Epithelial cell of prostate (primary cell): ENCODE data around the gene COX5A.
"Not testable (repeated sequence)": the region's sequence is repeated elsewhere in the genome, so short reads cannot be mapped to it uniquely, and the experiment has no call there.

ENCODE experiments used
- DNase-seq: peaks from one replicate; pipeline ENCODE4 v3.0.0-alpha.2; 2011; ENCODE audit warnings: low read depth, low spot score
- H3K27ac ChIP-seq: fragments of 450-650 bp; 2 replicates; pipeline ENCODE4 v1.5.1; 2017; ENCODE audit warnings: mild to moderate bottlenecking

Gene COX5A

DNA sequence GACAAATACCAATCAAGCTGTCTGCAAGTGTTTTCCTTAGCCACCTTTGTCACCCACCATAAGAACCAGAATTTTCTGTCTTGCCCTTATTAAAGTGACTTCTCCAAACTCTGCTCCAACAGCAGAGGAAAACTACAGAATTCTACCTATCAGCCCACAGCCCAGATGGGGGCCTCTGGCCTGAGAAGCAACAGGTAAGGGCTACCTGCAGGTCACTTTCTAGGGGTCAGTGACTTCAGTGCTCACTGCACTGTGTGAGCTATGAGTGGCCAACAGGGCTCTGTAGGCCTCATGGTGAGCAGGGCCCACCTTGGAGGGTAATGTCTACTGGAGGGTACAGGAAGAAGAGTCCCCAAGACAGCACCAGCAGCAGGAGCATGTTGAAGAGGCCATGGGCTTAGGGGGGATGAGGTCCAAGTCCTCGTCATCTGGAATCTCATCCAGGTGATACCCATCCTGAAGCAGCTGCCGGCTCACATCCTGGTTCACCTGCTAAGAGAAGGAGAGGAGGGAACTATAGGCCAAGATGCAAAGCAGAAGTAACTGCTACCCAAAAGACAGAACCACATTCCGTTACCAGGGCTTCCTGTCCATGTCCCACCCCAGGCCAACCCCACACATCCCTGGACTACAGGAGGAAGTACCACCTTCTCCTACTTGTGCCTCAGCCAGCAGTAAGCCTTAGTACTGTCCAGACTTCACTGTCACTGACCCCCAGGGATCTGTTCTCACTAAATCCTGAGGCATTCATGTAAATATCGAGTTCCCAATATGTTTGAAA, 35.4 kb downstream of the COX5A start:
- no peak overlapping the region for H3K27ac ChIP-seq
- DNase-seq = no peak

DNA sequence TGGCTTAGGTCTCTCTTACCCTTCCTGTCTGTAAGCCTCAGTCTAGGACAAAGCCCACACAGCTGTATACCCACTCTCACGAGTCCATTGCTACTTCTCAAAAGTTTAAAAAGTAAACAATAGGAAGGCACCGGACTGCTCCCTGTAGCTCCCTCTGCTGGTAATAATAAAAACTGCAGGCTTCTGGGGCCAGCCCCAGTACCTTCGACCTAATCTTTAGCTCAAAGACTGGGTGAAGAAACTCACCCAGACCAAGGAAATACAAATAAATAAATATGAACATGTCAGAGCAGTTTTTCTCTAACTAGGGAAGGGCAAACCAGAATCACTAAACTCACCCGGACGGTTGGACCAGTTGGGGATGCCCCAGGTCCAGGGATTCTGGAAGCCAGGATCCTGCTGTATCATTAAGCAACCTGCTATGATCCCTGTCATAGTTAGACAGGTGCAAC, 36.2 kb downstream of the COX5A start:
- no peak for DNase-seq
- H3K27ac ChIP-seq = no peak overlapping the region

DNA sequence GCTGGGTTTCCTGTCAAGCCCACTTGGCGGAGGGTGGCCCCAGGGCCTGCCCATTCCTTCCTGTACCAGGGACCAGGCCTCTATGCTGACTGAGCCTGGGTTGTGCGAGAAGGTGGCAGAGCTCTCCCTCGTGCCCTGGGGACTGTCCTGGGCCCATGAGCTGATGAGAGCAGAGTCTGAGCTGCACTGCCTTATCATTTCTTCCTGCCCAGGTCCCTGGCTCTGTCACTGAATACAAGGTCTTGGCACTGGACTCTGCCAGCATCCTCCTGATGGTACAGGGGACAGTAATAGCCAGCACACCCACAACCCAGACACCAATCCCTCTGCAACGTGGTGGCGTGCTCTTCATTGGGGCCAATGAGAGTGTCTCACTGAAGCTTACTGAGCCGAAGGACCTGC, 40.6 kb downstream of the COX5A start:
- DNase-seq = no peak
- H3K27ac ChIP-seq = no peak overlapping the region

DNA sequence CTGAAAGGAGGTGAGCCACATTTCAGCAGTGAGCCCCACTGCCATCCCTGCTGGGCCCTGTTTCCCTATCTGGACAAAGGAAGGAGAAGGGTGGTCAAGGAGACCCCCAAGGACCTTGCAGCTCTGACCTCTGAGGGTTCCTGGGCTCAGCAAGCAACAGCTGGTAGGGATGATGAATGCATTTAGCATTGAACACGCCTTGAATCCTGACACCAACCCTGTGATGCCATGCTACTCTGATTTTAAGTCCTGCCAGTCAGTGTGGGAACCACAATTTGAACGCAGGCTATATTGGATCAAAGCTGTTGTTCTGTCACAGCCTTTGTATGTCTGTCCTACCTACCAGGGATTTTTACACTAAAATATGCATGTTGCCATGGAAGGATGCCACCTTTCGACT, 41.6 kb downstream of the COX5A start:
- no peak for DNase-seq
- no peak overlapping the region for H3K27ac ChIP-seq

DNA sequence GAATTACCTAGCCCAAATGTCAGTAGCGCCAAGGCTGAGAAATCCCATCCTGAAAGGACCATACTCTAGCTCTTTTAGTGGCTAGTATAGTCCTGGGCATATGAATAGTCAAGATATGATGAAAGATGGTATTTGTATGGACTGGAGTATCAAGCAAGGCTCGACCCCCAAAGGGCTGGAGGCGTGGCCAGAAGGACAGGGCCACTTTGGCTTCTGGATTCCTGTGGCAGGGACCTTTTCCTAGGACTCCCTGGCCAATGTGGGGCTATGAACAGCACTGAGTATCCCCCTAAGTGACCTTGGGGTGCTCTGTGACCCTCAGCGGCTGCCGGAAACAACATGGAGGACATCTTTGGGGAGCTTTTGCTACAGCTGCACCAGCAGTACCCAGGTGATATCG, 42.0 kb downstream of the COX5A start:
- no peak overlapping the region for H3K27ac ChIP-seq
- no peak for DNase-seq

DNA sequence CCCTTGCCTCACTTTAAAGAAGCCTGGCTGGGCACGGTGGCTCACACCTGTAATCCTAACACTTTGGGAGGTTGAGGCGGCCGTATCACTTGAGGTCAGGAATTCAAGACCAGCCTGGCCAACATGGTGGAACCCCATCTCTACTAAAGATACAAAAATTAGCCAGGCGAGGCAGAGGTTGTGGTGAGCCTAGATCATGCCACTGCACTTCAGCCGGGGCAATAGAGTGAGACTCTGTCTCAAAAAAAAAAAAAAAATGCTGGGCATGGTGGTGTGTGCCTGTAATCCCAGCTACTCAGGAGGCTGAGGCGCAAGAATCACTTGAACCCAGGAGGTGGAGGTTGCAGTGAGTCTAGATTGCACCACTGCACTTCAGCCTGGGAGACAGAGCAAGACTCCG, 43.5 kb downstream of the COX5A start:
- not testable (repeated sequence) for DNase-seq, H3K27ac ChIP-seq

DNA sequence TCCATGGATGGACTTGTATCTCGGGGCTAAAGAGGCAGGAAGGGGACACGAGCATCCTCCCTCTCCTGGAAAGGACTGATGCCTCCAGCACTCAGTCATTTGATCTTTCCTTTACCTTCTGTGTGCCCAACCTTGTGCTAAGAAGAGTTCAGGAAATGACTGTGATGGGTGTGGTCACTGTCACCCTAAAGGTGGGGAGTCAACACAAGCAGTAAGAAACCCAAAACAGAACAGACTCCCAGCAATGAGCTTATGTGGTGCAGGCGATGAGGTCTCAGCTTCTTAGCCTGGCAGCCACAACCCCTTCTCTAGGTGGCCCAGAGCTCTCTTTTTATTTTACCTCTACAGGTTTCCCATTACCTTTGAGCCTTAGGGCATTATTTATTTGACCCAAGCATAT, 44.2 kb downstream of the COX5A start:
- H3K27ac ChIP-seq = peak overlapping the region; percentile 11
- DNase-seq = no peak

DNA sequence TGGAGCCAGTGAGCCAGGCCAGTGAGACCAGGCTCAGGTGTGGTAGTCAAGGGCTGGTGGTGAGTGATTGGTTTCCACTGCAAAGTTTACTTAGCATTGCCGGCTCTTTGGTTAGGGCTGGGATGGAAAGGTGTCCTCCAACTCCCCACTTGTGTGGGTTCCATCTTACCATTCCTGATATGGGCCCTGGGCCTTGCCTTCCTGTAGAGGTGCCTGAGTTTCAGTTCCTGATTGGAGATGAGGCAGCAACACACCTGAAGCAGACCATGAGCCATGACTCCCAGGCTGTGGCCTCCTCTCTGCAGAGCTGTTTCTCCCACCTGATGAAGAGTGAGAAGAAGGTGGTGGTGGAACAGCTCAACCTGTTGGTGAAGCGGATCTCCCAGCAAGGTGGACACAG, 44.9 kb downstream of the COX5A start:
- DNase-seq = no peak
- H3K27ac ChIP-seq = peak overlapping the region; percentile 11

DNA sequence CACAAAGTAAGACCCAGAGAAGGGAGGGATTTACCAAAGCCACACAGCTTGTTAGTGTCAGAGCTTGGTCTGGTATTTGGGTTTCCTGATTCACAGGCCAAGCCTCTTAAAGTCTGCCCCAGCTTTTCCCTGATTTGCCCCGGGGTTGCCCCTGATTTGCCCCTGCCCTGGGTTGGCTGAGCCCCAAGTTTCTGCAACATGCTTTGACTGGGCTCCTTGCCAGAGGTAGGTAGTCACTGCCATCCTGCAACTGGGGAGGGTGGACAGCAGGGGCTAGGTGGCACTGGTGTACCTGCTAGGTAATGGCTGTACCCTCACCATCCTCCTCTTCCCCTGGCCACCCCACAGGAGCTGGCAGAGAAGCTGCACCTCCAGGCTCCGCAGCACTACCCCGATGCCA, 45.6 kb downstream of the COX5A start:
- no peak for DNase-seq
- peak overlapping the region; percentile 26 for H3K27ac ChIP-seq

DNA sequence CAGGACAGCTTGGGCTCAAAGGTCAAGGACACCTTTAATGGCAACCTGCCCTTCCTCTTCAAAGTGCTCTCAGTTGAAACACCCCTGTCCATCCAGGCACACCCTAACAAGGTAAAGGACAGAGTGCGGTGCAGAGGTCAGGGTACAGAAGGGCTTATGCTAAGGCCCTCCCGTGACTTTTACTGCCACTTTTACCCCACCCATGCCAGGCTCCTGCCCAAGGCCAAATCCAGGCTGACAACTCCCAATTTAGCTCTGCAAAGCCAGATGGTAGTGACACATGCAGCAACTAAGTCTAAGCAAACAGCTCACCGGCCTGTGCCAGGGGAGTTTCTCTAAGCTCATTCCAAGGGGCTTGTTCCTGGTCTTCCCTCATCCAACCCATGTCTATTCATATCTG, 46.4 kb downstream of the COX5A start:
- H3K27ac ChIP-seq = peak overlapping the region; percentile 26
- DNase-seq = no peak

DNA sequence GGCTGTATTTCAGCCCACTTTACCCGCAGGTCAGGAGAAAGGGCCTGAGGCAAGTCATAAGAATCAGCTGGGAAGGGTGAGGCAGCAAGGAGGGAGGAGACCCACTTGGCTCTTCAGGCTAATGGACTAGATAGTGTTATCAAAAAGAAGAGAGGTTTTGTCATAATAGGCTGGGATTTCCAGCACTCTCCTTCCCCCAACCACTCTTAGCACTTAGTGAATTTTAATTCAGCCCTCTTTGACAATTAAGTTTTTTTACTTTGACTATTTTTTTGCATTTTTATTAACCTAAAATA, 47.3 kb downstream of the COX5A start:
- H3K27ac ChIP-seq = peak overlapping the region; percentile 22
- DNase-seq = no peak

DNA sequence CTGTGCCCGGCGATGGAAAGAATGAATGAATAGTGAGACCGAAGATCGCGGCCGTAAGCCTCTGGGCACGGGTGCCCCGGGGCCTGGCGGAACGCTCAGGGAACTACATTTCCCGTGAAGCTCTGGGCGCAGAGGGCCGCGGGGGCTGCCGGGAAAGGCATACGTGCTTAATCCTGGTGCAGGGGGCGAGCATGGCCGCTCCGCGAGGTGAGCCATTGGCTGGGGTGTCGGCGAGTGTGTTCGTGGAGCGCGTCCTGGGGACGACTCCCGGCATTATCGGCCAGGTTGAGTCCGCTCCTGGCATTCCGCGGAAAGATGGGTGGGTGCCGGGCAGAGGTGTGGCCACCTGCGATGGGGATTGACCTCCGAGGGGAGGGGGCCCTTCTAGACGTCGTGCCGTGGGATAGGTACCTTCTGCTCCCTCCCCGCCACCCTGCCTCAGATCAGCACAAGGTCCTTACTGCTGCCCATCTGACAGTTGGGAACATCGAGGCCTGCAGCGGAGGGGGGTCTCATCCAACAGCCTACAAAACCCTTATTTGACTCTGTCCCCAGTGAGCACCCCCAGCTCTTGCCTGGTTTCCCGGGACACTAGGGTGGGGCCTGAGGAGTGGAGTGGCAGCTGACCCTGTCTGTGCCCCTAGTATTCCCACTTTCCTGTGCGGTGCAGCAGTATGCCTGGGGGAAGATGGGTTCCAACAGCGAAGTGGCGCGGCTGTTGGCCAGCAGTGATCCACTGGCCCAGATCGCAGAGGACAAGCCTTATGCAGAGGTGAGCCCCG, 47.8 kb downstream of the COX5A start, which contains the start of gene MPI:
Gene MPI, plus strand, starts transcription at position 160 of the 782 bp plus-strand sequence. Its CDS starts 32 bp downstream, at position 192.
- no peak for DNase-seq

DNA sequence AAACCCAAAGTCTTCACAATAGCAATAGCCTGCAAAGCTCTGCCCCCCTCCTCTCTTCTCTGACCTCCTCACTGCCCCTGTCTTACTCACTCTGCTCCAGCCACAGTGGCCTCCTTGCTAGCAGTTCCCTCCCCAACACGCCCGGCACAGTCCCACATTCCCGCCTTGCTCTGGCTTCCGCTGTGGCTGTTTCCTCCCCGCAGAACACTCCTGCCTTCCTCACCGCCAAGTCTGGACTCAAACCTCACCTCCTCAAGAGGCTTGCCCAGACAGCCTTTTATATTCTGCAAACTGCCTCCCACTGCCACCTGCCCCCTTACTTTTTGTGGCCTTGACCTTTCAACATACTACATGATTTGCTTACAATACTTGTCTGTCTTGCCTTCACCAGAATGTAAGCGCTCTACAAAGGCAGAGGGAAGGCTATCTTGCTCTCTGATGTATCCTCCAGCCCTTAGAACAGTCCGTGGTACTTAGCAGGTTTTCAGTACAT, 48.4 kb downstream of the COX5A start:
- no peak for DNase-seq

More for the DNA sequence above, 47.8 kb downstream of the COX5A start, which contains the start of gene MPI:
- H3K27ac ChIP-seq = peak within 1 kb of the TSS; percentile 22

DNA sequence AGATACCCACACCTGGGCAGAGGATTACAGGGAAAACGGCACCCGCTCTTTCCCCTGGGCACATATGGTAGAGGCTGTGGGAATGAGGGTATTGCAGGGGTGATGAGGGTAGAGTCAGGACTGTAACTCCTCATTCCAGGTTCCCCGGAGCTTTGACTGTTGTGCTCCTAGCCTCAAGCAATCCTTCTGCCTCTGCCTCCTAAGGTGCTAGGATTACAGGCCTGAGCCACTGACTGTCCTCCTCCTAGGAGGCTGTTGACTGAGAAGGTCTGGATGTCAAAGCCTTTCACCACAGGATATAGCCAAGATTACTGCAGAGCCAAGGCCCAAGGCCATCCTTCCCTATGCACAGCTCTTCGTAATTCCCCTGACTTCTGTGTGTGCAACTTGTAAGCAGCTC, 49.2 kb downstream of the COX5A start:
- DNase-seq = no peak
- H3K27ac ChIP-seq = no peak overlapping the region

More for the DNA sequence above, 48.4 kb downstream of the COX5A start:
- H3K27ac ChIP-seq = peak overlapping the region; percentile 22

DNA sequence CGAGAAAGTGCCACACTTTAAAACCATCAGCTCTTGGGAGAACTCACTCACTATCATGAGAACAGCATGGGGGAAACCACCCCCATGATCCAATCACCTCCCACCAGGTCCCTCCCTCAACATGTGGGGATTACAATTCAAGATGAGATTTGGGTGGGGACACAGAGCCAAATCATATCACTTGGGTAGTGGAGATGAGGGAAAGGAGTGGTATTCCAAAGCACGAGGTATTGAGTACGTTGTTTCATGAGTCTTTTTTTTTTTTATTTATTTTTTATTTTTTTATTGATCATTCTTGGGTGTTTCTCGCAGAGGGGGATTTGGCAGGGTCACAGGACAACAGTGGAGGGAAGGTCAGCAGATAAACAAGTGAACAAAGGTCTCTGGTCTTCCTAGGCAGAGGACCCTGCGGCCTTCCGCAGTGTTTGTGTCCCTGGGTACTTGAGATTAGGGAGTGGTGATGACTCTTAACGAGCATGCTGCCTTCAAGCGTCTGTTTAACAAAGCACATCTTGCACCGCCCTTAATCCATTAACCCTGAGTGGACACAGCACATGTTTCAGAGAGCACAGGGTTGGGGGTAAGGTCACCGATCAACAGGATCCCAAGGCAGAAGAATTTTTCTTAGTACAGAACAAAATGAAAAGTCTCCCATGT, 50.2 kb downstream of the COX5A start:
- not testable (repeated sequence) for H3K27ac ChIP-seq, DNase-seq

DNA sequence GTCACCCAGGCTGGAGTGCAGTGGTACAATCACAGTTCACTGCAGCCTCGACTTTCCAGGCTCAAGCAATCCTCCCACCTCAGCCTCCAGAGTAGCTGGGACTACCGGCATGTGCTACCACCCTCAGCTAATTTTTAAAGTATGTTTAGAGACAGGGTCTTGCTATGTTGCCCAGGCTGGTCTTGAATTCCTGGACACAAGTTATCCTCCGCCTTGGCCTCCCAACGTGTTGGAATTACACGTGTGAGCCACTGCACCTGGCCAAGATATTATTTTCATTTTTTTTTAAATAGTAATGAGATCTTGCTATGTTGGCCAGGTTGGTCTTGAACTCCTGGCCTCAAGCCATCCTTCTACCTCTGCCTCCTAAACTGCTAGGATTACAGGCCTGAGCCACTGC, 52.4 kb downstream of the COX5A start:
- H3K27ac ChIP-seq = peak overlapping the region; percentile 52
- no peak for DNase-seq

DNA sequence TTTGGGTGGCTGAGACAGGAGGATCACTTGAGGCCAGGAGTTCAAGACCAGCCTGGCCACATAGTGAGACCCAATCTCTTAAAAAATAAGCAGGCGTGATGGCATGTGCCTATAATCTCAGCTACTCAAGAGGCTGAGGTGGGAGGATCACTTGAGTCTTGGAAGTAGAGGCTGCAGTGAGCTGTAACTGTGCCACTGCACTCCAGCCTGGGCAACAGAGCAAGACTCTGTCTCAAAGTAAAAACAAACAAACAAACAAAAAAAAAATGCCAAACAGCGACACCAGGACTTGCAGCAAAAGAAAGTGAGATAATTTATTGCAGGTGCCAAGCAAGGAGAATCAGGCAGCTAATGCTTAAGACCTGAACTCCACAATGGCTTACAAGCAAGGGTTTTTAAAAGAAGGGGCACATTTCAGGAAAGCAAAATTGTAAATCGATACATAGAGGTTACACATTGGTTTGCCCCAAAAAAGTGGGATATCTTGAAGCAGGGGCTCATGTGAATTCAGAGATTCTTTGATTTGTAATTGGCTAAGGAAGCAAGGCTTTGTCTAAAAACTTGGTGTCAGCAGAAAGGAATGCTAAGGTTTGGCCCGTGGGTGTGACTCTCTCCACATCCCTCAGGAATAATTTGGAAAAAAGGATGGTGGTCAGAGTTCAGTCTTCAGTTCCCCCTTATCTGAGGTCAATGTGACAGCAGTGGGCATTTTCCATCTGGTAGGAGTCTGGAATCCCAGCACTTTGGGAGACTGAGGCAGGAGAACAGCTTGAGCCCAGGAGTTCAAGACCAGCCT, 53.2 kb downstream of the COX5A start:
- H3K27ac ChIP-seq = peak overlapping the region; percentile 52
- no peak for DNase-seq

DNA sequence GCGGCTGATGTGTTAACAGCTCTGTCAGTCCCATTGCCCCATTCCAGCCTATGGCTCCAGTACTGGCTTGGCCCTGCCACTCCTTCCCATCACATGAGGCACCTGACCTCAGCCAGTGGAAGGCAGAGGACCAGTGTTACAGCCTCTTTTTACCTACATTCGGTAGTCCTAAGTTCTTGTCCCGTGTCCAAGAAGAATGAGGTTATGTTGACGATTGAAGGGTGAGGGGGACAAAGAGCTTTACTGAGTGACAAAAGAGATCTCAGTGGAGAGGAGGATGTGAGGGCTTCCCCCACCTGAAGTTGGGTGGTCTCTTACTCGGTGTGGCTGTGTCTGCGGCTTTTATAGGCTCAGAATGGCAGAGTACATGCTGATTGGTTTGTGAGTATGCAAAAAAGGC, 55.3 kb downstream of the COX5A start:
- DNase-seq = no peak
- no peak overlapping the region for H3K27ac ChIP-seq

DNA sequence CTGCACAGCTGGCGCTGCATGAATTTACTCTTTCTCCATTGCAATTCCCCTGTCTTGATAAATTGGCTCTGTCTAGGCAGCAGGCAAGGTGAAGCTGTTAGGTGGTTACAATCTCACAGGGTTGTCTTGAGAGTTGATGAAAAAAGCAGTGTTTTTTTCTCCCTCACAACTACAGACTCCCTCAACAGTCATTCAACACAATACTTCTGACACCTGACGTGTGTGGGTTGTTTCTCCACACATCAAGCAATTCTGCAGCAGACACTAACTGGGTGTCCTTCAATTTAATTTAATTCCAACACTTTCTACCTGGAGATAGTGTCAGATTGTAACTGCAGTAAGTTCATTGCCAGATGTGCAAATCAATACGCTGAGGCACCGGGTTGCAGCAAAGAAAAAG, 59.6 kb downstream of the COX5A start:
- no peak for DNase-seq
- no peak overlapping the region for H3K27ac ChIP-seq
